OCI-LY7 (cell line): ENCODE data around the gene NEB. TPM values are rescaled to one million over a fixed set of nuclear protein-coding genes. Genes with fewer than 3 reads are reported as not detected.
"Not testable (repeated sequence)": the region's sequence is repeated elsewhere in the genome, so short reads cannot be mapped to it uniquely, and the experiment has no call there.

ENCODE experiments used
- BruUV-seq: library from RNA; stranded (reverse); fragments of 400-500 nt; replicated peaks from 2 replicates; lab custom pipeline; 2021; lab: Mats Ljungman, UMichigan
- CTCF ChIA-PET: fragments of 300-600 bp; sonication (Branson Sonifier 250); formaldehyde crosslinking; loops from one replicate; lab custom pipeline; 2022; ENCODE audit warnings: antibody characterized with exemption; ENCODE audit not compliant: unreplicated experiment; lab: Charles Lee
- POLR2A ChIA-PET: fragments of 300-600 bp; sonication (Branson Sonifier 250); formaldehyde crosslinking; loops from one replicate; lab custom pipeline; 2022; ENCODE audit warnings: antibody characterized with exemption; lab: Charles Lee
- DNase-seq: peaks from one replicate; pipeline ENCODE4 v3.0.0-alpha.2; 2015; ENCODE audit warnings: low spot score
- H2AFZ ChIP-seq: fragments of 200-600 bp; sonication (generic), shearing (Covaris generic); 2 replicates; pipeline ENCODE4 v1.6.1; 2014; ENCODE audit warnings: mild to moderate bottlenecking, antibody characterized with exemption, low read length, moderate library complexity
- H3K27ac ChIP-seq: fragments of 200-600 bp; sonication (generic); 2 replicates; pipeline ENCODE4 v1.5.1; 2014; ENCODE audit warnings: mixed run types, low read depth, mild to moderate bottlenecking, moderate library complexity, low read length, inconsistent platforms; ENCODE audit not compliant: poor library complexity, severe bottlenecking
- H3K36me3 ChIP-seq: fragments of 200-600 bp; sonication (generic); 2 replicates; pipeline ENCODE4 v1.6.1; 2014; ENCODE audit warnings: mild to moderate bottlenecking, antibody characterized with exemption, low read length, moderate library complexity, mixed read lengths; ENCODE audit not compliant: insufficient read depth
- H3K4me1 ChIP-seq: fragments of 200-600 bp; sonication (generic); 2 replicates; pipeline ENCODE4 v1.5.1; 2014; ENCODE audit warnings: mild to moderate bottlenecking, low read length; ENCODE audit not compliant: insufficient read depth, poor library complexity, severe bottlenecking
- H3K4me2 ChIP-seq: fragments of 200-600 bp; sonication (generic); 2 replicates; pipeline ENCODE4 v1.6.1; 2014; ENCODE audit warnings: mild to moderate bottlenecking, low read length
- H3K4me3 ChIP-seq: fragments of 200-600 bp; sonication (generic); 2 replicates; pipeline ENCODE4 v1.5.1; 2014; ENCODE audit warnings: mild to moderate bottlenecking, low read depth, low read length; ENCODE audit not compliant: poor library complexity, severe bottlenecking
- H3K79me2 ChIP-seq: fragments of 200-600 bp; sonication (generic); 2 replicates; pipeline ENCODE4 v1.6.1; 2016; ENCODE audit warnings: low read depth, mild to moderate bottlenecking, low read length, moderate library complexity, mixed read lengths; ENCODE audit not compliant: insufficient read depth
- H3K9me2 ChIP-seq: fragments of 200-600 bp; sonication (generic); 2 replicates; pipeline ENCODE4 v1.6.1; 2016; ENCODE audit warnings: mild to moderate bottlenecking, low read length, mixed read lengths; ENCODE audit not compliant: insufficient read depth
- H3K9me3 ChIP-seq: fragments of 200-600 bp; sonication (generic); 2 replicates; pipeline ENCODE4 v1.6.1; 2014; ENCODE audit warnings: mild to moderate bottlenecking, mixed run types, low read length, mixed read lengths
- H4K20me1 ChIP-seq: fragments of 200-600 bp; sonication (generic); 2 replicates; pipeline ENCODE4 v1.6.1; 2014; ENCODE audit warnings: mild to moderate bottlenecking, antibody characterized with exemption, low read length, moderate library complexity, mixed read lengths; ENCODE audit not compliant: insufficient read depth
- EZH2phosphoT487 ChIP-seq: fragments of 200-600 bp; sonication (generic); IDR thresholded peaks from 2 replicates; pipeline ENCODE4 v1.6.1; 2018; ENCODE audit warnings: low read depth, borderline replicate concordance, mild to moderate bottlenecking, mixed run types, antibody characterized with exemption, low read length, moderate library complexity, mixed read lengths
- intact Hi-C: fragments of 100-400 bp; cut with micrococcal nuclease; formaldehyde crosslinking; loops from one replicate; pipeline ENCODE4 v1.10.0; 2022; ENCODE audit not compliant: unreplicated experiment
- total RNA-seq, 2 experiments: library from RNA; depleted of rRNA in 1 of 2; stranded (reverse); fragments of >200 nt in 1 of 2; shearing (Covaris generic) in 1 of 2; gene quantifications; 2 replicates each; pipeline ENCODE4 v1.2.3, GENCODE V29; 2014 to 2022
- TF ChIP-seq, protein P1 (sequence below): fragments of 200-600 bp; sonication (generic); conservative IDR thresholded peaks from 2 replicates; pipeline ENCODE4 v1.5.1; 2014; ENCODE audit warnings: mild to moderate bottlenecking, antibody characterized with exemption, low read length, moderate library complexity, mixed read lengths

Gene NEB
- total RNA-seq, 2 experiments from 2014 or later = 0.04 to 0.38 TPM

DNA sequence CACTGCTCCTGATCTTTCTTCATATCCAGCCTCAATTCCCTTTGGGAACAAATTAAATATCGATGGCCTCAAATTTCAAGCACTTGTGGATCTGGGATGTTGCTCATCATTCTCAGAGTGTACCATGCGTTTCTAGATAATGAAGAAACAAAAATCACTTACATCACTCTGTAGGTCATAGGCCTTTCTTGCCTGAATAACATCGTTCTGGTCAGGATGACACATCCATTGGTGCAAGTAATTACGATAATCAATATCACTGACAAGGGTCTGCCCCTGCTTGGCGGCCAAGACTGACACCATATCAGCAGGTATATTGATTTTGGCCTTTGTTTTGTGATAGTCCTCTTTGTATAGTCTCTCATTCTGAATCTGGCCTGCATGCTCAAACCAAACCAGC is 167.3 kb downstream of the NEB start:
- no peaks in the 10 kb centered on the region for H4K20me1 ChIP-seq
- no peaks in the 10 kb centered on the region for H3K36me3 ChIP-seq
- intact Hi-C loops = no loop called here
- no peaks in the 10 kb centered on the region for H3K4me1 ChIP-seq
- no peak overlapping the region for H3K4me3 ChIP-seq
- no peaks in the 10 kb centered on the region for H3K79me2 ChIP-seq
- ChIA-PET POLR2A (interaction anchor here (1.5 kb wide), 1 partner anchor 16 kb away, joined by 3 read pairs; no protein-coding TSS in a partner anchor), CTCF (no interaction called here)
- H2AFZ ChIP-seq = no peak overlapping the region
- H3K9me2 ChIP-seq = no peaks in the 10 kb centered on the region
- BruUV-seq = no TSS peak
- no peak overlapping the region for H3K4me2 ChIP-seq
- DNase-seq = no peak
- H3K9me3 ChIP-seq = no peaks in the 10 kb centered on the region
- TF ChIP-seq, protein P1, sequence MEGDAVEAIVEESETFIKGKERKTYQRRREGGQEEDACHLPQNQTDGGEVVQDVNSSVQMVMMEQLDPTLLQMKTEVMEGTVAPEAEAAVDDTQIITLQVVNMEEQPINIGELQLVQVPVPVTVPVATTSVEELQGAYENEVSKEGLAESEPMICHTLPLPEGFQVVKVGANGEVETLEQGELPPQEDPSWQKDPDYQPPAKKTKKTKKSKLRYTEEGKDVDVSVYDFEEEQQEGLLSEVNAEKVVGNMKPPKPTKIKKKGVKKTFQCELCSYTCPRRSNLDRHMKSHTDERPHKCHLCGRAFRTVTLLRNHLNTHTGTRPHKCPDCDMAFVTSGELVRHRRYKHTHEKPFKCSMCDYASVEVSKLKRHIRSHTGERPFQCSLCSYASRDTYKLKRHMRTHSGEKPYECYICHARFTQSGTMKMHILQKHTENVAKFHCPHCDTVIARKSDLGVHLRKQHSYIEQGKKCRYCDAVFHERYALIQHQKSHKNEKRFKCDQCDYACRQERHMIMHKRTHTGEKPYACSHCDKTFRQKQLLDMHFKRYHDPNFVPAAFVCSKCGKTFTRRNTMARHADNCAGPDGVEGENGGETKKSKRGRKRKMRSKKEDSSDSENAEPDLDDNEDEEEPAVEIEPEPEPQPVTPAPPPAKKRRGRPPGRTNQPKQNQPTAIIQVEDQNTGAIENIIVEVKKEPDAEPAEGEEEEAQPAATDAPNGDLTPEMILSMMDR = no peak
- no peak for TF ChIP-seq EZH2phosphoT487
- no peak overlapping the region for H3K27ac ChIP-seq

DNA sequence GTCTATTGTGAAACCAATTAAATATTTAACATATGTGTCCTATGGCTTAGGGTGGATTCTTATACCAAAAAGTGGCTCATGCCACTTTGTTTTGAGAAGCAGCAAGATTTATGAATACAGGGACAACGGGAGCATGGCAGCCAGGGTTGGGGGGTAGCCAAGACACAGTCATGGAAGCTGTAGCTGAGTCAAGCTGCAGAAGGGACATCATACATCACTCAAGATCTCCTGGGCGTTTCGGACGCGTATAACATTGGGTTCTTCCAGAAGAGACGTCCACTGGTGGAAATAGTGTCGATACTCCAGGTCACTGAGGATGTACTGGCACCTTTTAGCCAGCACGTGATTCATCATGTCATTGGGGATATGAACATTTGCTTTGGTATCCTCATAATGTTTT is 171.9 kb downstream of the NEB start:
- H4K20me1 ChIP-seq = no peaks in the 10 kb centered on the region
- no peaks in the 10 kb centered on the region for H3K36me3 ChIP-seq
- intact Hi-C loops = no loop called here
- TF ChIP-seq EZH2phosphoT487 = no peak
- TF ChIP-seq, protein P1 = no peak
- H3K27ac ChIP-seq = no peak overlapping the region
- POLR2A ChIA-PET = no interaction called here
- H3K79me2 ChIP-seq = no peaks in the 10 kb centered on the region
- H3K9me2 ChIP-seq = no peaks in the 10 kb centered on the region
- CTCF ChIA-PET = no interaction called here
- H3K9me3 ChIP-seq = no peaks in the 10 kb centered on the region
- H3K4me2 ChIP-seq = no peak overlapping the region
- no TSS peak for BruUV-seq
- no peak for DNase-seq
- no peak overlapping the region for H2AFZ ChIP-seq
- no peak overlapping the region for H3K4me3 ChIP-seq
- peaks cover 14% of the 10 kb centered on the region for H3K4me1 ChIP-seq

DNA sequence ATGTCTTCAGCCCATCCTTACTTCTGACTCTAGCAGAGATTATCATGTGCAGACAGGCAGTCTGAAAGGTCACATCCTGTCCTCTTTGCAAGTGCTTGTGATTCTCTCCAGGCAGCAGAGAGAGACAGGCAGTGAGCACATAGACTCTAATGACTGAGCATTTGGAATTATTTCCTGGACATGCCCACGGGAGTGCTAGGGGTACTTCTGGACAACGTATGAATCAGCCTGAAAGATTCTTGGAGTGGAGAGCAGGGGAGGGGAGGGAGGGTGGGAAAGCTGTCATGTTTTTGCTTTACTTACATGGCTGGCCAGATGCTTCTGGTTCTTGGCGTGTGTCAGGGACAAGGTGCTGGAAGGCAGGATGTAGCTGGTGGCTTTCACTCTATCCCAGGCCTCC is 174.0 kb downstream of the NEB start:
- Histone ChIP-seq H3K9me2 (no peaks in the 10 kb centered on the region), H3K79me2 (no peaks in the 10 kb centered on the region), H3K4me2 (no peak overlapping the region), H3K4me1 (peaks cover 16% of the 10 kb centered on the region), H3K36me3 (no peaks in the 10 kb centered on the region), H3K27ac (no peak overlapping the region), H4K20me1 (no peaks in the 10 kb centered on the region), H3K9me3 (no peaks in the 10 kb centered on the region), H3K4me3 (no peak overlapping the region), H2AFZ (no peak overlapping the region)
- peak; percentile 5 for DNase-seq
- TF ChIP-seq, protein P1 = no peak
- no peak for TF ChIP-seq EZH2phosphoT487
- ChIA-PET CTCF (no interaction called here), POLR2A (no interaction called here)
- intact Hi-C loops = no loop called here
- no TSS peak for BruUV-seq

DNA sequence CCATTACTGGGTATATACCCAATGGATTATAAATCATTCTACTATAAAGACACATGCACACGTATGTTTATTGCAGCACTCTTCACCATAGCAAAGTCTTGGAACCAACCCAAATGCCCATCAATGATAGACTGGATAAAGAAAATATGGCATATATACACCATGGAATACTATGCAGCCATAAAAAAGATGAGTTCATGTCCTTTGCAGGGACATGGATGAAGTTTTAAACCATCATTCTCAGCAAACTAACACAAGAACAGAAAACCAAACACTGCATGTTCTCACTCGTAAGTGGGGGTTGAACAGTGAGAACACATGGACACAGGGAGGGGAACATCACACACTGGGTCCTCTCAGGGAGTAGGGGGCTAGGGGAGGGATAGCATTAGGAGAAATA is 174.8 kb downstream of the NEB start:
- H4K20me1 ChIP-seq, intact Hi-C loops, H3K4me2 ChIP-seq, POLR2A ChIA-PET, H3K9me3 ChIP-seq, H3K4me3 ChIP-seq, DNase-seq, H3K27ac ChIP-seq, H3K36me3 ChIP-seq, H3K9me2 ChIP-seq, BruUV-seq, H3K79me2 ChIP-seq, H2AFZ ChIP-seq, CTCF ChIA-PET: not testable (repeated sequence)
- H3K4me1 ChIP-seq = peaks cover 16% of the 10 kb centered on the region
